ENCODE results near the gene DYNC2H1. TPM values are rescaled to one million over a fixed set of nuclear protein-coding genes. Genes with fewer than 3 reads are reported as not detected.

DYNC2H1 gene
- total RNA-seq, 2 experiments from 2014 or later = 2.8 to 3.2 TPM

- Histone ChIP-seq H3K36me3 (ENCODE audit: insufficient read depth, low read length) (no peaks in the 10 kb centered on the region), H3K27me3 (ENCODE audit: control insufficient read depth in 1 of 2, insufficient read depth in 2 of 2, low read length in 2 of 2) (no peaks in the 10 kb centered on the region), H3K27ac (ENCODE audit: low read depth in 1 of 2, low read length in 2 of 2) (no peak overlapping the region), H3K4me1 (ENCODE audit: insufficient read depth, low read length) (no peaks in the 10 kb centered on the region), H3K9me3 (ENCODE audit: control insufficient read depth in 1 of 2, insufficient read depth in 1 of 2, low read length in 2 of 2) (no peaks in the 10 kb centered on the region), H3K4me3 (ENCODE audit: low read length) (no peak overlapping the region)
- ChIA-PET CTCF (no interaction called here), POLR2A (no interaction called here)
- Mint-ChIP-seq H3K4me3 (no peak overlapping the region), H3K36me3 (ENCODE audit: low read depth) (no peaks in the 10 kb centered on the region), H3K27ac (no peak overlapping the region), H3K27me3 (no peaks in the 10 kb centered on the region), H3K9me3 (no peaks in the 10 kb centered on the region), H3K4me1 (ENCODE audit: low read depth) (no peaks in the 10 kb centered on the region)
- TF ChIP-seq, protein P1, sequence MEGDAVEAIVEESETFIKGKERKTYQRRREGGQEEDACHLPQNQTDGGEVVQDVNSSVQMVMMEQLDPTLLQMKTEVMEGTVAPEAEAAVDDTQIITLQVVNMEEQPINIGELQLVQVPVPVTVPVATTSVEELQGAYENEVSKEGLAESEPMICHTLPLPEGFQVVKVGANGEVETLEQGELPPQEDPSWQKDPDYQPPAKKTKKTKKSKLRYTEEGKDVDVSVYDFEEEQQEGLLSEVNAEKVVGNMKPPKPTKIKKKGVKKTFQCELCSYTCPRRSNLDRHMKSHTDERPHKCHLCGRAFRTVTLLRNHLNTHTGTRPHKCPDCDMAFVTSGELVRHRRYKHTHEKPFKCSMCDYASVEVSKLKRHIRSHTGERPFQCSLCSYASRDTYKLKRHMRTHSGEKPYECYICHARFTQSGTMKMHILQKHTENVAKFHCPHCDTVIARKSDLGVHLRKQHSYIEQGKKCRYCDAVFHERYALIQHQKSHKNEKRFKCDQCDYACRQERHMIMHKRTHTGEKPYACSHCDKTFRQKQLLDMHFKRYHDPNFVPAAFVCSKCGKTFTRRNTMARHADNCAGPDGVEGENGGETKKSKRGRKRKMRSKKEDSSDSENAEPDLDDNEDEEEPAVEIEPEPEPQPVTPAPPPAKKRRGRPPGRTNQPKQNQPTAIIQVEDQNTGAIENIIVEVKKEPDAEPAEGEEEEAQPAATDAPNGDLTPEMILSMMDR (IDR thresholded peaks at IDR 0.05) = no peak
- intact Hi-C loops (cut with DNase I, micrococcal nuclease) = no loop called here
- ATAC-seq (ENCODE audit: poor library complexity) (no peak), DNase-seq (no peak)
These were observed 110.9 kb downstream of the DYNC2H1 start for GRCh38 chr11:103220133-103220532.

GRCh38 chr11:103222806-103223205, 113.6 kb downstream of the DYNC2H1 start:
- H3K27me3 ChIP-seq (ENCODE audit: control insufficient read depth in 1 of 2, insufficient read depth in 2 of 2, low read length in 2 of 2) = no peaks in the 10 kb centered on the region
- Mint-ChIP-seq H3K36me3 (ENCODE audit: low read depth) (no peaks in the 10 kb centered on the region), H3K27ac (no peak overlapping the region), H3K9me3 (no peaks in the 10 kb centered on the region), H3K27me3 (no peaks in the 10 kb centered on the region), H3K4me1 (ENCODE audit: low read depth) (no peaks in the 10 kb centered on the region), H3K4me3 (no peak overlapping the region)
- no peaks in the 10 kb centered on the region for H3K36me3 ChIP-seq (ENCODE audit: insufficient read depth, low read length)
- TF ChIP-seq, protein P1 (IDR thresholded peaks at IDR 0.05) = no peak
- no peaks in the 10 kb centered on the region for H3K4me1 ChIP-seq (ENCODE audit: insufficient read depth, low read length)
- POLR2A ChIA-PET = no interaction called here
- no peaks in the 10 kb centered on the region for H3K9me3 ChIP-seq (ENCODE audit: control insufficient read depth in 1 of 2, insufficient read depth in 1 of 2, low read length in 2 of 2)
- H3K4me3 ChIP-seq (ENCODE audit: low read length) = no peak overlapping the region
- CTCF ChIA-PET = no interaction called here
- ATAC-seq (ENCODE audit: poor library complexity) = no peak
- intact Hi-C loops (cut with DNase I, micrococcal nuclease) = no loop called here
- no peak for DNase-seq
- H3K27ac ChIP-seq (ENCODE audit: low read depth in 1 of 2, low read length in 2 of 2) = no peak overlapping the region

DNA sequence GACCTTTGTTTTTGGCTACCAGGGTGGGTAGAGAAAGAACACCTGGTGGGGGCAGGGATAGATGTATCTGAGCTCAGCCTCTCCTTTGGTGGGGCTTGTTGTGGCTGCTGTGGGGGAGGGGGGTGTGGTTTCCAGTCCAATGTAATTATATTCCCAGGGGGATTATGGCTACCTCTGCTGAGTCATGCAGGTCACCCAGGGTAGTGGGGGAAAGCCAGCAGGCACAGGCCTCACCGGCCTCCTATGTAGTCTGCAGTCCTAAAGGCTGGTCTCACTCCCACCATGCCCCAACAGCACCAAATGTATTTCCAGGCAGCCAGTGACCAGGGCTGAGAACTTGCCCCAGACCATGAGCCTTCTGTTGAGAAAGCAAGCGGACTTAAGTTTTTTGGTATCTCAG, 119.6 kb downstream of the DYNC2H1 start:
- TF ChIP-seq, protein P1 (IDR thresholded peaks at IDR 0.05) = no peak
- ChIA-PET CTCF (no interaction called here), POLR2A (no interaction called here)
- Mint-ChIP-seq H3K36me3 (ENCODE audit: low read depth) (no peaks in the 10 kb centered on the region), H3K4me1 (ENCODE audit: low read depth) (no peaks in the 10 kb centered on the region), H3K4me3 (no peak overlapping the region), H3K27me3 (no peaks in the 10 kb centered on the region), H3K27ac (no peak overlapping the region), H3K9me3 (no peaks in the 10 kb centered on the region)
- Histone ChIP-seq H3K27me3 (ENCODE audit: control insufficient read depth in 1 of 2, insufficient read depth in 2 of 2, low read length in 2 of 2) (no peaks in the 10 kb centered on the region), H3K4me3 (ENCODE audit: low read length) (no peak overlapping the region), H3K36me3 (ENCODE audit: insufficient read depth, low read length) (no peaks in the 10 kb centered on the region), H3K9me3 (ENCODE audit: control insufficient read depth in 1 of 2, insufficient read depth in 1 of 2, low read length in 2 of 2) (no peaks in the 10 kb centered on the region), H3K27ac (ENCODE audit: low read depth in 1 of 2, low read length in 2 of 2) (no peak overlapping the region), H3K4me1 (ENCODE audit: insufficient read depth, low read length) (no peaks in the 10 kb centered on the region)
- no peak for ATAC-seq (ENCODE audit: poor library complexity)
- intact Hi-C loops (cut with DNase I, micrococcal nuclease) = no loop called here
- no peak for DNase-seq

All from CD4-positive, alpha-beta T cell (primary cell).